Hepatocyte (in vitro differentiated cells): Measurements from ENCODE around the gene PGM3. TPM values are rescaled to one million over a fixed set of nuclear protein-coding genes. Genes with fewer than 3 reads are reported as not detected.

Source experiments
- DNase-seq: peaks from one replicate; pipeline ENCODE4 v3.0.0-alpha.2; 2016; ENCODE audit warnings: low spot score
- H2AFZ ChIP-seq: fragments of 200-600 bp; sonication (generic); 2 replicates; pipeline ENCODE4 v1.6.0; 2016; ENCODE audit warnings: antibody characterized with exemption, mild to moderate bottlenecking
- H3K27ac ChIP-seq: fragments of 200-600 bp; sonication (generic); 2 replicates; pipeline ENCODE4 v1.5.1; 2016; ENCODE audit warnings: mild to moderate bottlenecking
- H3K27me3 ChIP-seq: fragments of 200-600 bp; sonication (generic); 2 replicates; pipeline ENCODE4 v1.6.1; 2016
- H3K36me3 ChIP-seq: fragments of 200-600 bp; sonication (generic); replicated peaks from 2 replicates; pipeline ENCODE4 v1.5.1; 2016; ENCODE audit warnings: low read depth; ENCODE audit not compliant: insufficient read depth
- H3K4me1 ChIP-seq: fragments of 200-600 bp; sonication (generic); 2 replicates; pipeline ENCODE4 v1.5.1; 2016; ENCODE audit warnings: mild to moderate bottlenecking, moderate library complexity; ENCODE audit not compliant: insufficient read depth
- H3K4me2 ChIP-seq: fragments of 200-600 bp; sonication (generic); 2 replicates; pipeline ENCODE4 v1.6.0; 2016
- H3K4me3 ChIP-seq: fragments of 200-600 bp; sonication (generic); 2 replicates; pipeline ENCODE4 v1.5.1; 2016; ENCODE audit warnings: mild to moderate bottlenecking
- H3K79me2 ChIP-seq: fragments of 200-600 bp; sonication (generic); 2 replicates; pipeline ENCODE4 v1.6.0; 2017; ENCODE audit warnings: mild to moderate bottlenecking
- H3K9me2 ChIP-seq: fragments of 200-600 bp; sonication (generic); replicated peaks from 2 replicates; pipeline ENCODE4 v1.6.0; 2017; ENCODE audit warnings: mild to moderate bottlenecking; ENCODE audit not compliant: insufficient read depth
- H3K9me3 ChIP-seq: fragments of 200-600 bp; sonication (generic); 2 replicates; pipeline ENCODE4 v1.5.1; 2016; ENCODE audit warnings: low read depth, mild to moderate bottlenecking
- H4K20me1 ChIP-seq: fragments of 200-600 bp; sonication (generic); 2 replicates; pipeline ENCODE4 v1.6.0; 2016; ENCODE audit warnings: mild to moderate bottlenecking; ENCODE audit not compliant: insufficient read depth, poor library complexity, severe bottlenecking
- EZH2 ChIP-seq: fragments of 200-600 bp; sonication (generic); IDR thresholded peaks from 2 replicates; pipeline ENCODE4 v1.6.1; 2016; ENCODE audit warnings: antibody characterized with exemption, mild to moderate bottlenecking, borderline replicate concordance
- EZH2phosphoT487 ChIP-seq: fragments of 200-600 bp; sonication (generic); IDR thresholded peaks from one replicate; pipeline ENCODE4 v1.6.1; 2018; ENCODE audit warnings: antibody characterized with exemption, mild to moderate bottlenecking, low read depth, moderate library complexity; ENCODE audit not compliant: unreplicated experiment, severe bottlenecking
- WGBS: methylation state at CpG from one replicate; pipeline ENCODE4 v1.1.6; 2016; ENCODE audit warnings: low lambda C conversion rate; ENCODE audit errors: missing lambda C conversion rate; 5-methylcytosine and 5-hydroxymethylcytosine counted together
- polyA plus RNA-seq: library from polyadenylated mRNA; unstranded; fragments of >200 nt; fragmentation: Nextera tagmentation; extraction: Ambion mirVana; gene quantifications from 2 replicates; pipeline ENCODE4 v1.2.1, GENCODE V29; 2016
- total RNA-seq: library from RNA; depleted of rRNA; stranded (reverse); fragments of >200 nt; gene quantifications from 2 replicates; pipeline ENCODE4 v1.2.3, GENCODE V29; 2014
- TF ChIP-seq, protein P1 (sequence below): fragments of 200-600 bp; sonication (generic); IDR thresholded peaks from 2 replicates; pipeline ENCODE4 v1.5.1; 2016; ENCODE audit warnings: antibody characterized with exemption, mild to moderate bottlenecking; ENCODE audit not compliant: poor library complexity

Gene PGM3
- total and polyA plus RNA-seq, 2 experiments from 2014 or later, result 94.9 to 106 TPM

DNA sequence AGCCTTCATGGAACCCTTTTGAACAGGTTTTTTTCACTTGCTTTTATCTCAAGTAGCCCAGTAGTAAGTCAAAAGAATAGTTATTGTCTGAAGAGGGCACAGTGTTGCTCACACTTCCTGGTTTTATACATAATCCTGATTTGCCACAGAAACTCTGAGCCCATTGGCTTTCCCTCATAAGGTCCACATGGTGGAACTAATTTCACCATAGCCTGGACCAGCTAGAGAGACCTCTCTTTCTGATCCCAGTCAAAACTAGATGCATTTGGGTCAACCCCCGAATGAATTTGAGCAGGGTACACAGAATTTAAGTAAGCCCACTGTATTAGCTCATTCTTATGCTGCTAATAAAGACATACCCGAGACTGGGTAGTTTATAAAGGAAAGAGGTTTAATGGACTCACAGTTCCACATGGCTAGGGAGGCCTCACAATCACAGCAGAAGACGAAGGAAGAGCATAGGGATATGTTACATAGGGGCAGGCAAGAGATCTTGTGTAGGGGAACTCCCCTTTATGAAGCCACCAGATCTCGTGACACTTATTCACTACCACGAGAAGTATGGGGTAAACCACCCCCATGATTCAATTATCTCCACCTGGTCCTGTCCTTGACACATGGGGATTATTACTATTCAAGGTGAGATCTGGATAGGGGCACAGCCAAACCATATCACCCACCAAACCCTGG lies 6.3 kb upstream of the PGM3 start:
- Histone ChIP-seq H2AFZ (no peak overlapping the region), H3K4me1 (peaks cover 8% of the 10 kb centered on the region), H3K27ac (peak overlapping the region; percentile 33), H3K9me3 (no peaks in the 10 kb centered on the region), H4K20me1 (no peaks in the 10 kb centered on the region), H3K4me2 (no peak overlapping the region), H3K79me2 (peaks cover 5% of the 10 kb centered on the region), H3K9me2 (no peaks in the 10 kb centered on the region), H3K36me3 (no peaks in the 10 kb centered on the region), H3K27me3 (no peaks in the 10 kb centered on the region), H3K4me3 (no peak overlapping the region)
- TF ChIP-seq EZH2 (no peak), EZH2phosphoT487 (no peak)
- TF ChIP-seq, protein P1, sequence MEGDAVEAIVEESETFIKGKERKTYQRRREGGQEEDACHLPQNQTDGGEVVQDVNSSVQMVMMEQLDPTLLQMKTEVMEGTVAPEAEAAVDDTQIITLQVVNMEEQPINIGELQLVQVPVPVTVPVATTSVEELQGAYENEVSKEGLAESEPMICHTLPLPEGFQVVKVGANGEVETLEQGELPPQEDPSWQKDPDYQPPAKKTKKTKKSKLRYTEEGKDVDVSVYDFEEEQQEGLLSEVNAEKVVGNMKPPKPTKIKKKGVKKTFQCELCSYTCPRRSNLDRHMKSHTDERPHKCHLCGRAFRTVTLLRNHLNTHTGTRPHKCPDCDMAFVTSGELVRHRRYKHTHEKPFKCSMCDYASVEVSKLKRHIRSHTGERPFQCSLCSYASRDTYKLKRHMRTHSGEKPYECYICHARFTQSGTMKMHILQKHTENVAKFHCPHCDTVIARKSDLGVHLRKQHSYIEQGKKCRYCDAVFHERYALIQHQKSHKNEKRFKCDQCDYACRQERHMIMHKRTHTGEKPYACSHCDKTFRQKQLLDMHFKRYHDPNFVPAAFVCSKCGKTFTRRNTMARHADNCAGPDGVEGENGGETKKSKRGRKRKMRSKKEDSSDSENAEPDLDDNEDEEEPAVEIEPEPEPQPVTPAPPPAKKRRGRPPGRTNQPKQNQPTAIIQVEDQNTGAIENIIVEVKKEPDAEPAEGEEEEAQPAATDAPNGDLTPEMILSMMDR, result no peak
- DNase-seq, result no peak
- 95% methylated on average over 5 of the region's 5 CpGs for WGBS

DNA sequence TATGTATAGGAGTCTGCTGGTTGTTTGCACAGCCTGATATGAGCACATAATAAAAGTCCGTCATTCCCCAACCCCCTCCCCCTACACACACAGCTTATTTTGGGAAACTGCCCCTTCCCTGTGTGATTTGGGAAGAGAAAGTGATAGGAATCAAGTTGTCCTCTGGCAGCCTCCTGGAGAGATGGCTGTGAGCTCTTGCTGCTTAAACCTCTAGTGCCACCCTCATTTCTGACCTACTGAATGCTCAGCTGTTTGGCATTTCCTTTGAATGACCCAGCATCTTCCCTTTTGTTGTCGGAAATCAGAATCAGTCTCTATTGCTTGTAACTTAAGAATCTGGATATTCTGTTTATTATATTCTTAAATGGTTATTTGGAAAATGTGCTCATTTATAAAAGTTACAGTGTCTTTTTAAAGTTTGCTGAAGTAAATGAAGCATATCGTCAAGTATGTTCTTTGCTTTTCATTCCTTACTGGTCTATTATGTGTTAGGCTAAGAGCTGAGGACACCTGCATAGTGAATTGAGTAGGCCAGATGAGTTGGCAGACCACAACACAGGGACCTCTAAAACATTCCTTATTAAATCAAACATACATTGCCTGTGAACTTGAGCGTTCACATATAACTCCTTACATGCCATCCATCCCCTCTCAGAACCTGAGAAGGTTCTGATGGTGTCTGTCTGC lies 5.6 kb upstream of the PGM3 start:
- Histone ChIP-seq H3K79me2 (peaks cover 5% of the 10 kb centered on the region), H3K4me3 (no peak overlapping the region), H4K20me1 (no peaks in the 10 kb centered on the region), H2AFZ (no peak overlapping the region), H3K4me2 (no peak overlapping the region), H3K9me3 (no peaks in the 10 kb centered on the region), H3K27ac (no peak overlapping the region), H3K27me3 (no peaks in the 10 kb centered on the region), H3K4me1 (peaks cover 9% of the 10 kb centered on the region), H3K9me2 (no peaks in the 10 kb centered on the region), H3K36me3 (no peaks in the 10 kb centered on the region)
- WGBS, result 85% methylated on average over 4 of the region's 4 CpGs
- no peak for TF ChIP-seq EZH2
- TF ChIP-seq, protein P1, result no peak
- no peak for TF ChIP-seq EZH2phosphoT487
- no peak for DNase-seq

DNA sequence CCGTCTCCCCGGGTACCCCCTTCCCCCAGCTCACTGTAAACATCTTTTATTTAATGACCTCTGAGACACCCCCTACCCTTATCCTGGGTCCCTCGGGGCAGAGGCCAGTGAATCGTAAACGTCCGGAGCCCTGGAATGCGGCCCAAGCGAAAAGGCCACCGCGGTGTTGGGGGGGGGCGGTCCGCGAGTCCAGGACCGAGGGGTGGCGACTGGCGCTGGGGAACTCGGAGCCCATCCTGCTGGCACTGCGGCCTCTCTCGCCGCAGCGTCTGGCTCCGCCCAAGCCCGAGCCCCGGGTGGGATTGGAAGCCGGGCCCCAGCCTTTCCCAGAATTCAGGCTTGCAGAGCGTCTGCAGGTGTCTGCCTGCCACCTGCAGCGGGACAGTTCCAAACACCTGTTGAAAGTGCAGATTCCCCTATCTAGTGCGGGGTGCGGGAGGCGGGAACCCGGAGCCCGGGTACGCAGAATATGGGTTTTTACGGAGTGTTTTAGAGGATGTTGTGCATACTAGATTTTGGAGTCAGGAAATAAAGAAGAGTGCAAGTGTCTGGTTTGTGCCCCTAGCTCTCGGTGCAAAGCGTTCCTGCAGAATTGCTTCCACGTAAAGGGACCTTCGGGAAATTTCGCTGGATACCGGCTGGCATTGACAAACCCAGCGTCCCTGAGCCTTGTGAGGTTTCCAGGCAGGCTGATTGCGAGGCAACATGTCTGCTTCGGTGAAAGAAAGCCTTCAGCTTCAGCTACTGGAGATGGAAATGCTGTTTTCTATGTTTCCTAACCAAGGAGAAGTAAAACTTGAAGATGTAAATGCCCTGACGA lies 892 bp upstream of the PGM3 start:
- WGBS, result 3% methylated on average over 35 of the region's 44 CpGs
- peak overlapping the region; percentile 97 for H2AFZ ChIP-seq
- H3K27ac ChIP-seq, result peak overlapping the region; percentile 97
- DNase-seq, result peak; percentile 70
- no peaks in the 10 kb centered on the region for H3K9me3 ChIP-seq
- H3K27me3 ChIP-seq, result no peaks in the 10 kb centered on the region
- H3K4me1 ChIP-seq, result peaks cover 23% of the 10 kb centered on the region
- no peaks in the 10 kb centered on the region for H3K9me2 ChIP-seq
- peaks cover 9% of the 10 kb centered on the region for H4K20me1 ChIP-seq
- H3K79me2 ChIP-seq, result peaks cover 43% of the 10 kb centered on the region
- TF ChIP-seq, protein P1, result no peak
- H3K36me3 ChIP-seq, result no peaks in the 10 kb centered on the region
- peak overlapping the region; percentile 89 for H3K4me3 ChIP-seq
- H3K4me2 ChIP-seq, result peak overlapping the region; percentile 98
